GM19099 (cell line): Measurements from ENCODE around the gene TRPM3.

Experiments
- POLR2A ChIP-seq: IDR thresholded peaks from 3 replicates; pipeline ENCODE4 v1.6.1; 2011; ENCODE audit warnings: low read depth; ENCODE audit not compliant: insufficient read length; ENCODE audit errors: extremely low read depth

Gene TRPM3

GRCh38 chr9:70983723-70984295, 137.6 kb downstream of the TRPM3 start:
- no peak for TF ChIP-seq POLR2A

GRCh38 chr9:70981312-70981711, 140.1 kb downstream of the TRPM3 start:
- no peak for TF ChIP-seq POLR2A

DNA sequence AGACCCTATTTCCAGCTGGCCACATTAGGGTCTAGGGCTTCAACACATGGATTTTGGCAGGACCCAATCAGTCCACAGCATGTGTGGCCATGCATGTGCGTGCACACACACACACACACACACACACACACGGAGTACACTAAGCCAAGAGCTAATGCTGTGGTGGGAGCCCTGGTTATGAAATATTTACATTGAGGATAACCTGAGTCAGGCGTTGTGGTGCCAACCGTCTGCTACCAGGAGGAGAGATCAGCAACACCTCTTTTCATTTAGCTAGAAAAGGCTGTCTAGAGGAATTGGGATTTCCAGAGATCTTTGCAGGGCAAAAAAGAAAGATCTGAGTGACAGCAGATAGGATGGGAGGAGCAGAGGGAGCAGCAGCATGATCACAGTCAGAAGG, 141.5 kb downstream of the TRPM3 start:
- no peak for TF ChIP-seq POLR2A

DNA sequence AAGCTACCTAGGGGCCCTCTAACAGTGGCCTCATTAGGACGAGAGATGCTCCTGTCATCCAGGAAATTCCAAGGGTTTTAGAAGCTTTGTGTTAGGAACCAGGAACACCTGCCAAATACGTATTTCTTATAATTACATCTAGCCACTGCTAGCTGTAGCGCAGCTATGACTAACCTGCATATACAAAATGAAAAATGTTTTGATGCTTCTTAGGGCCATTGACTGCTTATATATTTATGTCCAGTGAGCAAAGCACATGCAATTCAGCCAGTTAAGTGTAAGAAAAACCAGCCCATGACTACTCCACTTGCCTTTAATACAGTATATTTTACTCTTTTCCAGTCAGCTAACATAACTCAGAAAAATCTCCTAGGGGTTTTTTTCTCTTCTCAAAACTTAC, 143.3 kb downstream of the TRPM3 start:
- no peak for TF ChIP-seq POLR2A

DNA sequence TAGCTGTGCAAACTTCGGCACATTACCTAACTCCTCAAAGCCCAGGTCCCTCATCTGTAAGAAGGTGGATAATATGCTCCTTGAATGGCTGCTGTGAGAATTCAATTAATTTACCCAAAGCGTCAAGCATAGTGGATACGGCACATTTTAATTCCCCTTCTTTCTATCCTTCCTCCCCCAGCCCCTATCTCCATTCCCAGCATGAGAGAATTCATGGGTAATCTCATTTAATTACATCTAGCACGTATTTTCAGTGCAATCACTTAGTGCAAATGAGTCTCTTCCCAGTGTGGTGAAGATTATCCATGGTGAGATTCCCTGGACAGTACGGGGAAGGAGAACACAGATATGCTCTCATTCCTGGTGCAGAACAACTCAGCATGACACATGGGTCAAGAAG, 145.6 kb downstream of the TRPM3 start:
- no peak for TF ChIP-seq POLR2A

DNA sequence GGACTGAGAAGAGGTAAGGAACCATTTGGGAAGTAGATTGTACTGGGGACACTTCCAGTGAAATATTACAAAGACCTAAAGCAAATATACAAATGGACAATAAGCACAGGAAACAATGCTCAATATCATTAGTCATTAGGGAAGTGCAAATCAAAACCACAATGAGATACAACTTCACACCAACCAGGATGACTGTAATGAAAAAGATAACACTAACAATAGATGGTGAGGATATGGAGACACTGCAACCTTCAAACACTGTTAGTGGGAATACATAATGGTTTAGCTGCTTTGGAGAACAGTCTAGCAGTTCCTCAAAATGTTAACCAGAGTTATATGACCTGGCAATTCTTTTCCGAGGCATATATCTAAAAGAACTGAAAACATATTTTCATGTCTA, 149.7 kb downstream of the TRPM3 start:
- no peak for TF ChIP-seq POLR2A

DNA sequence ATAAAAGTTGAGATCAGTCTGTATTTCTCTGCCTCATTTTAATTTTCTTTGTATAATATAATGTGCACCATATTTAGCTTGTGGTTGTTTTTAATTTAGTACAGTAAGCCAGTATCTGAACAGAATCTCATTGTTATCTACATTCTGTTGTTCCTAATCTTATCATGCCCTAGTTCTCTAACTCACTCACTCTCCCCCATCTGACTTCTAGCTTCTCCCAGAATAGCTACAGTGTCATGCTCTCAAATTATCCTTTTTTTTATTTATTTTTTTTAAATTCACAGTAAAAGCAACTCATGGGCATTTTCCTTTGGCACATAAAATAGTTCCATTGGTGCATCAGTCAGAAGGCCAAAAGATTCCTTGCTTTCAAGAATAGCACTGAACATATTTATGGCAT, 156.6 kb downstream of the TRPM3 start:
- no peak for TF ChIP-seq POLR2A

GRCh38 chr9:70963554-70963953, 157.9 kb downstream of the TRPM3 start:
- no peak for TF ChIP-seq POLR2A

GRCh38 chr9:70962761-70963440, 158.5 kb downstream of the TRPM3 start:
- no peak for TF ChIP-seq POLR2A

- no peak for TF ChIP-seq POLR2A
These were observed 162.1 kb downstream of the TRPM3 start for GRCh38 chr9:70959366-70959765.

GRCh38 chr9:70954596-70955143, 166.8 kb downstream of the TRPM3 start:
- TF ChIP-seq POLR2A = no peak

GRCh38 chr9:70954126-70954525, 167.3 kb downstream of the TRPM3 start:
- TF ChIP-seq POLR2A = no peak

DNA sequence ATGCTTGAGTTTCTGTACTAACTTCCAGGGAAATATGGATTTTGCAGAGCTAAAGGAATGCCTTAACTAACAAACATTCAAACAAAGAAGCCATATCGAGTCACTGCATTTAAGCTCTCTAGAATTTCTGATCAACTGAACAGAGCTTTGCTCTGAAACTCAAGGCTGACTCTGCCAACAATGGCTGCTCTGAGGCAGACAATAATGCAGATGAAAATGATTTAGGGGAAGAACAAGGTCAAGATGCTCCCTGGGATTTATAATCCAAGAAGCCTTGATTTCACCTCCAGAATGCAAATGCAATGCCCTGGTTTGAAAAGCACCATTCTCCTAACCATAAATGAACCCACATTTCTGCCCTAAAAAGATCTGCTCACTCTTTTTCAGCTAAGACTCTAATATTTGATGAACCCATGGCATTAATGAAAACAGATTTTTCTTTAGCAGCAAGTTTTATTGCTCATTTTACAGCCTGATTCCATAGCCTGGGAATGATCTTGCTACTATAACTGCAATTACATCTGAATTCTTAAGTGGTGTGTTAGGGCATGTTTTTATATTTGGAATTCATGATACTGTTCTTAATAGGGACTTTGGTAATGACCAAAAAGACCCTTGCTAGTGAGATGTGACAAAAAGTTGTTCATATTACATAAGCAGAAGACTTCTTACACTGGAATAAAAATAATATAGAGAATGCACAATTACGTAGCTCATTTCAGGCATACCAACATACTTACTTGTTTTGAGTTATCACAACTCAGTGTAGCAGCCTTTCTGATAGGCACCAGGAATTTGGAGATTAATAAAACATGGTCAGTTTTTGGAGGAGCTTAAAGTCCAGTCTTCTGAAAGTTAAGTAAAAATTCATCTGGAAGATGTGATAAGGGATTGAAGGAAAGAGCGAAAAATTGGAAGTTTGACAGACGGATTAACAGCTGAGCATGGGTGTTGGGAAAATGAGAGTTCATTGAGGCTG, 169.4 kb downstream of the TRPM3 start:
- TF ChIP-seq POLR2A = no peak

- no peak for TF ChIP-seq POLR2A
These were observed 171.2 kb downstream of the TRPM3 start for GRCh38 chr9:70950270-70950669.

GRCh38 chr9:70949239-70949638, 172.2 kb downstream of the TRPM3 start:
- TF ChIP-seq POLR2A = no peak
